Stomach smooth muscle (tissue), 2 donors: ENCODE measurements around the gene MANBA.

Experiments used
- H3K27ac ChIP-seq: one replicate; pipeline ENCODE4 v1.7.0; 2013; ENCODE audit warnings: mild to moderate bottlenecking, low read length, inconsistent platforms
- H3K27me3 ChIP-seq, 2 donors: one replicate each; pipeline ENCODE4 v1.7.0; 2013; ENCODE audit warnings: low read length in 2 of 2; ENCODE audit not compliant: insufficient read depth in 2 of 2, control insufficient read depth in 1 of 2
- H3K36me3 ChIP-seq, 2 donors: one replicate each; pipeline ENCODE4 v1.7.0; 2013; ENCODE audit warnings: low read length in 2 of 2; ENCODE audit not compliant: control insufficient read depth in 2 of 2, insufficient read depth in 2 of 2
- H3K4me1 ChIP-seq: one replicate; pipeline ENCODE4 v1.7.0; 2013; ENCODE audit warnings: low read length; ENCODE audit not compliant: control insufficient read depth, insufficient read depth
- H3K4me3 ChIP-seq, 2 donors: one replicate each; pipeline ENCODE4 v1.7.0; 2013; ENCODE audit warnings: low read length in 2 of 2
- H3K9ac ChIP-seq, 2 donors: one replicate each; pipeline ENCODE4 v1.7.0; 2013; ENCODE audit warnings: low read length in 2 of 2, mild to moderate bottlenecking in 1 of 2
- H3K9me3 ChIP-seq, 2 donors: one replicate each; pipeline ENCODE4 v1.7.0; 2013; ENCODE audit warnings: low read length in 2 of 2; ENCODE audit not compliant: control insufficient read depth in 2 of 2
- donor health status: healthy.
- donor health status: Pancreatic carcinoma.

MANBA gene

GRCh38 chr4:102606846-102607450, 153.8 kb downstream of the MANBA start:
- Histone ChIP-seq H3K4me1 (no peaks in the 10 kb centered on the region), H3K9ac (no peak overlapping the region), H3K27me3 (no peaks in the 10 kb centered on the region), H3K4me3 (no peak overlapping the region), H3K27ac (no peak overlapping the region), H3K36me3 (peaks cover 48 to 51% of the 10 kb centered on the region in 2 donors), H3K9me3 (no peaks in the 10 kb centered on the region)

- Histone ChIP-seq H3K4me3 (no peak overlapping the region), H3K27ac (no peak overlapping the region), H3K9ac (no peak overlapping the region), H3K4me1 (no peaks in the 10 kb centered on the region), H3K27me3 (no peaks in the 10 kb centered on the region), H3K9me3 (no peaks in the 10 kb centered on the region), H3K36me3 (peaks cover 44 to 48% of the 10 kb centered on the region in 2 donors)
Observed at GRCh38 chr4:102606261-102606660, 154.5 kb downstream of the MANBA start.

- no peak overlapping the region for H3K9ac ChIP-seq
- peaks cover 44 to 45% of the 10 kb centered on the region in 2 donors for H3K36me3 ChIP-seq
- H3K4me3 ChIP-seq: no peak overlapping the region
- no peaks in the 10 kb centered on the region for H3K4me1 ChIP-seq
- no peaks in the 10 kb centered on the region for H3K9me3 ChIP-seq
- H3K27ac ChIP-seq: no peak overlapping the region
- no peaks in the 10 kb centered on the region for H3K27me3 ChIP-seq
Observed at GRCh38 chr4:102604222-102604940, 156.4 kb downstream of the MANBA start.

- H3K4me3 ChIP-seq: no peak overlapping the region
- H3K27me3 ChIP-seq: no peaks in the 10 kb centered on the region
- H3K27ac ChIP-seq: no peak overlapping the region
- no peak overlapping the region for H3K9ac ChIP-seq
- peaks cover 37 to 38% of the 10 kb centered on the region in 2 donors for H3K36me3 ChIP-seq
- H3K4me1 ChIP-seq: no peaks in the 10 kb centered on the region
- no peaks in the 10 kb centered on the region for H3K9me3 ChIP-seq
Observed at GRCh38 chr4:102601586-102602227, 159.1 kb downstream of the MANBA start.

- H3K27me3 ChIP-seq: no peaks in the 10 kb centered on the region
- no peaks in the 10 kb centered on the region for H3K9me3 ChIP-seq
- peaks cover 38 to 43% of the 10 kb centered on the region in 2 donors for H3K36me3 ChIP-seq
- no peaks in the 10 kb centered on the region for H3K4me1 ChIP-seq
- no peak overlapping the region for H3K27ac ChIP-seq
- no peak overlapping the region for H3K4me3 ChIP-seq
- H3K9ac ChIP-seq: no peak overlapping the region
Observed at GRCh38 chr4:102600689-102601088, 160.1 kb downstream of the MANBA start.

GRCh38 chr4:102599886-102600285, 160.9 kb downstream of the MANBA start:
- no peaks in the 10 kb centered on the region for H3K27me3 ChIP-seq
- no peaks in the 10 kb centered on the region for H3K9me3 ChIP-seq
- H3K27ac ChIP-seq: no peak overlapping the region
- H3K9ac ChIP-seq: no peak overlapping the region
- no peak overlapping the region for H3K4me3 ChIP-seq
- no peaks in the 10 kb centered on the region for H3K4me1 ChIP-seq
- H3K36me3 ChIP-seq: peaks cover 38 to 48% of the 10 kb centered on the region in 2 donors

GRCh38 chr4:102599455-102599854, 161.3 kb downstream of the MANBA start:
- Histone ChIP-seq H3K27ac (no peak overlapping the region), H3K36me3 (peaks cover 40 to 49% of the 10 kb centered on the region in 2 donors), H3K4me1 (no peaks in the 10 kb centered on the region), H3K9me3 (no peaks in the 10 kb centered on the region), H3K27me3 (no peaks in the 10 kb centered on the region), H3K9ac (no peak overlapping the region), H3K4me3 (no peak overlapping the region)

- Histone ChIP-seq H3K9ac (no peak overlapping the region), H3K27me3 (no peaks in the 10 kb centered on the region), H3K4me1 (no peaks in the 10 kb centered on the region), H3K36me3 (peaks cover 36 to 49% of the 10 kb centered on the region in 2 donors), H3K9me3 (no peaks in the 10 kb centered on the region), H3K27ac (no peak overlapping the region), H3K4me3 (no peak overlapping the region)
Observed at GRCh38 chr4:102598762-102599374, 161.9 kb downstream of the MANBA start.

- H3K27me3 ChIP-seq: no peaks in the 10 kb centered on the region
- H3K36me3 ChIP-seq: peaks cover 34 to 45% of the 10 kb centered on the region in 2 donors
- H3K9me3 ChIP-seq: no peaks in the 10 kb centered on the region
- H3K27ac ChIP-seq: no peak overlapping the region
- no peak overlapping the region for H3K4me3 ChIP-seq
- no peak overlapping the region for H3K9ac ChIP-seq
- H3K4me1 ChIP-seq: no peaks in the 10 kb centered on the region
Observed at GRCh38 chr4:102598086-102598761, 162.5 kb downstream of the MANBA start.

- Histone ChIP-seq H3K9ac (no peak overlapping the region), H3K4me1 (no peaks in the 10 kb centered on the region), H3K27me3 (no peaks in the 10 kb centered on the region), H3K27ac (no peak overlapping the region), H3K9me3 (no peaks in the 10 kb centered on the region), H3K4me3 (no peak overlapping the region), H3K36me3 (peaks cover 31 to 40% of the 10 kb centered on the region in 2 donors)
Observed at GRCh38 chr4:102596532-102596931, 164.2 kb downstream of the MANBA start.
